ENCODE measurements around the gene EDIL3. TPM values are rescaled to one million over a fixed set of nuclear protein-coding genes. Genes with fewer than 3 reads are reported as not detected.
"Not testable (repeated sequence)": the region's sequence is repeated elsewhere in the genome, so short reads cannot be mapped to it uniquely, and the experiment has no call there.

Gene EDIL3
- total RNA-seq, 4 donors from 2014 or later, result 9.4 to 21.5 (median 17.5) TPM

DNA sequence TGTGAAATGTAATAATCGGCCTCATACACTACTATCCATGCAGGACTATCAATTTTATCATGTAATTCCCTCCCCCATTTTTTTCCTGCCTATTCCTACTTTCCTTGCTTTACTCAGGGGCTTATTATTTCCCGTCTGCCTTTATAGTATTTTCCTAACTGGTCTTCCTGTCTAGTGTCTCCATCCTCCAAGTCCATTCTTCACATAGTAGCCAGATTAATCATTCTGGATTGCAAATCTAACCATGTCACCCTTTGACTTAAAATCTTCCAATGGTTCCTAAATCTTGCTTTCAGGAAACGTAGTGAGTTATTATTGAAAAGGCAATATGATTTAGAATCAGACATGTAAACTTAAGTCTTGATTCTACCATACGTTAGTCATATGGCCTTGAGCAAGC is 356.6 kb downstream of the EDIL3 start:
- 86% methylated on average over 4 of the region's 4 CpGs for WGBS
- Histone ChIP-seq H3K27me3 (no peaks in the 10 kb centered on the region), H3K27ac (no peak overlapping the region), H3K4me3 (no peak overlapping the region), H3K9me3 (no peaks in the 10 kb centered on the region), H3K36me3 (no peaks in the 10 kb centered on the region), H3K4me1 (no peaks in the 10 kb centered on the region)
- no peak for DNase-seq (ENCODE audit: low spot score in 2 of 2)
- no peak for TF ChIP-seq POLR2A (IDR thresholded peaks at IDR 0.05)
- no peak for TF ChIP-seq CTCF (IDR thresholded peaks at IDR 0.05)
- TF ChIP-seq POLR2AphosphoS5 (IDR thresholded peaks at IDR 0.05), result no peak
- no peak for TF ChIP-seq EP300 (IDR thresholded peaks at IDR 0.05)

DNA sequence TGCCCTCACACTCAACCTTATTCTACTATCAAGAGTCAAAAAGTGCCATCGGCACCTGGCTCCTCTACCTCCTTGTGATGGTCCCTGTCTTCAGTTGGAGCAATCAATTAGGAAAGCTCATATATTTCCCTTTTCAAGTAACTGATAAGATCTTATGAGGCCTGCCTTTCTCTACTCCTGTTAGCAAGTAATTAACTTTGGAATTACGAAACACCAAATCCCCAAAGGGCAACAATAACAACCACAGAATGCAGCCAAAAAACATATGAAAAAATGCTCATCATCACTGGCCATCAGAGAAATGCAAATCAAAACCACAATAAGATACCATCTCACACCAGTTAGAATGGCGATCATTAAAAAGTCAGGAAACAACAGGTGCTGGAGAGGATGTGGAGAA is 366.2 kb downstream of the EDIL3 start:
- H3K36me3 ChIP-seq; H3K27me3 ChIP-seq; H3K27ac ChIP-seq; DNase-seq (ENCODE audit: low spot score in 2 of 2); H3K4me3 ChIP-seq; H3K9me3 ChIP-seq; H3K4me1 ChIP-seq: not testable (repeated sequence)
- 54% methylated on average over 3 of the region's 3 CpGs for WGBS

DNA sequence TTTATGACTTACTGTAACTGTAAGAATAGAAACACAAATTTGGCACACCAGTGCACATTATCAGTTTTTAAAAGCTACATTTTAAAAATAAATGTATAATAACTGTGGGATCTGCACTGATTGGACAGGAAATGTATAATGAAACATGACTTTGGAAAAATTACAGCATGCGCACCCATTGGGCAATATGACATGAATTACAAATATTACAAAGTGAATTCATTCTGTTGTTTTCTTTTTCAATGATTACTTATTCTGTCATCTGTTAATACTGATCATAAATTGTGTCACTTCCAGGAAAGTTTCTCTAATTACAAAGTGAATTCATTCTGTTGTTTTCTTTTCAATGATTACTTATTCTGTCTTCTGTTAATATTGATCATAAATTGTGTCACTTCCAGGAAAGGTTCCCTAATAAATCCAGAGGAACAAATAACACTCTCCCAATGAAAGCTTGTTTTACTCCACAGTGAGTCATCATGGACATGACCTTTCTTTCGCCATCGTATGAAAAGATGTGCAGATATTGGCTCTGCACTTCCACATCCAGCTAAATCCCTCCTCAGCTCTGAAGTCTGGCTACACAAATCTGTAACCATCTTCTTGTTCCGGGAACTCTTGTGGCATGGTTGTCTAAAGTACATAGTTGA is 367.0 kb downstream of the EDIL3 start:
- WGBS, result 21% methylated on average over 4 of the region's 4 CpGs

DNA sequence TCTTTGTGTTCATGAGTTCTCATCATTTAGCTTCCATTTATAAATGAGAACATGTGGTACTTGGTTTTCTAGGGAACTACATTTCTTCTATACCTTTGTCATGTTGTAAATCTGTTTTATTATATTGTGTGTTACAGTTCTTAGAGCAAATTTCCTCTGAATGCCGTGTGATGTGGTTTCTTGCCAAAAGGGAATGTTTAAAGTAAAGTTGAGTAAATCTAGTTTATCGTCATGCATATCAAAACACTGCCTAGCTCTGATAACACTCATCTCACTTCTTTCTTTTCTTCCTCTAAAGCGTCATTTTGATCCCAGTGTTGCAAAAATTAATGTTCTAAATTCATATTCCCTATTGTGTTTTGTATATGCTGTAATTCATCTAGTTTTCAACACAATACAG is 368.6 kb downstream of the EDIL3 start:
- DNase-seq (ENCODE audit: low spot score in 2 of 2), result no peak
- no peak for TF ChIP-seq EP300 (IDR thresholded peaks at IDR 0.05)
- TF ChIP-seq POLR2AphosphoS5 (IDR thresholded peaks at IDR 0.05), result no peak
- TF ChIP-seq POLR2A (IDR thresholded peaks at IDR 0.05), result no peak
- TF ChIP-seq CTCF (IDR thresholded peaks at IDR 0.05), result no peak
- no peaks in the 10 kb centered on the region for H3K27me3 ChIP-seq
- no peaks in the 10 kb centered on the region for H3K4me1 ChIP-seq
- H3K27ac ChIP-seq, result no peak overlapping the region
- 69% methylated on average over 3 of the region's 3 CpGs for WGBS
- no peak overlapping the region for H3K4me3 ChIP-seq
- H3K9me3 ChIP-seq, result no peaks in the 10 kb centered on the region
- no peaks in the 10 kb centered on the region for H3K36me3 ChIP-seq

More for the DNA sequence above, 367.0 kb downstream of the EDIL3 start:
- TF ChIP-seq POLR2AphosphoS5 (IDR thresholded peaks at IDR 0.05), result no peak
- TF ChIP-seq CTCF (IDR thresholded peaks at IDR 0.05), result no peak
- no peak for TF ChIP-seq POLR2A (IDR thresholded peaks at IDR 0.05)
- no peak for TF ChIP-seq EP300 (IDR thresholded peaks at IDR 0.05)
- Histone ChIP-seq H3K4me3 (no peak overlapping the region), H3K27me3 (no peaks in the 10 kb centered on the region), H3K9me3 (no peaks in the 10 kb centered on the region), H3K27ac (no peak overlapping the region), H3K4me1 (no peaks in the 10 kb centered on the region), H3K36me3 (no peaks in the 10 kb centered on the region)
- DNase-seq (ENCODE audit: low spot score in 2 of 2), result no peak

GRCh38 chr5:84014966-84015365 is 369.7 kb downstream of the EDIL3 start:
- H3K9me3 ChIP-seq, result no peaks in the 10 kb centered on the region
- DNase-seq (ENCODE audit: low spot score in 2 of 2), result no peak
- no peaks in the 10 kb centered on the region for H3K27me3 ChIP-seq
- no peaks in the 10 kb centered on the region for H3K36me3 ChIP-seq
- TF ChIP-seq EP300 (IDR thresholded peaks at IDR 0.05), result no peak
- no peak for TF ChIP-seq POLR2AphosphoS5 (IDR thresholded peaks at IDR 0.05)
- no peak for TF ChIP-seq CTCF (IDR thresholded peaks at IDR 0.05)
- no peak for TF ChIP-seq POLR2A (IDR thresholded peaks at IDR 0.05)
- H3K4me1 ChIP-seq, result no peaks in the 10 kb centered on the region
- no peak overlapping the region for H3K4me3 ChIP-seq
- no peak overlapping the region for H3K27ac ChIP-seq

- no peaks in the 10 kb centered on the region for H3K9me3 ChIP-seq
- WGBS, result 88% methylated on average over 2 of the region's 2 CpGs
These were observed 390.9 kb downstream of the EDIL3 start for GRCh38 chr5:83993803-83994202.

More at GRCh38 chr5:83993803-83994202, 390.9 kb downstream of the EDIL3 start:
- Histone ChIP-seq H3K27me3 (no peaks in the 10 kb centered on the region), H3K27ac (no peak overlapping the region), H3K36me3 (no peaks in the 10 kb centered on the region), H3K4me3 (no peak overlapping the region), H3K4me1 (peaks cover 2% of the 10 kb centered on the region)
- TF ChIP-seq CTCF (IDR thresholded peaks at IDR 0.05) (no peak), EP300 (IDR thresholded peaks at IDR 0.05) (no peak), POLR2AphosphoS5 (IDR thresholded peaks at IDR 0.05) (no peak), POLR2A (IDR thresholded peaks at IDR 0.05) (no peak)
- DNase-seq (ENCODE audit: low spot score in 2 of 2), result no peak

Measured in suprapubic skin (tissue), 4 donors.